Activated T-helper 1 cell treated with Interleukin-2 at 50 U/mL for 16 hours (primary cell): ENCODE results near the gene ARRB2.
"Not testable (repeated sequence)": the region's sequence is repeated elsewhere in the genome, so short reads cannot be mapped to it uniquely, and the experiment has no call there.

Experiments
- DNase-seq: peaks from one replicate; pipeline ENCODE4 v3.0.0-alpha.2; 2020; ENCODE audit warnings: low read depth

ARRB2 gene

GRCh38 chr17:4701116-4701515 lies 9.3 kb upstream of the ARRB2 start:
- DNase-seq, result no peak

DNA sequence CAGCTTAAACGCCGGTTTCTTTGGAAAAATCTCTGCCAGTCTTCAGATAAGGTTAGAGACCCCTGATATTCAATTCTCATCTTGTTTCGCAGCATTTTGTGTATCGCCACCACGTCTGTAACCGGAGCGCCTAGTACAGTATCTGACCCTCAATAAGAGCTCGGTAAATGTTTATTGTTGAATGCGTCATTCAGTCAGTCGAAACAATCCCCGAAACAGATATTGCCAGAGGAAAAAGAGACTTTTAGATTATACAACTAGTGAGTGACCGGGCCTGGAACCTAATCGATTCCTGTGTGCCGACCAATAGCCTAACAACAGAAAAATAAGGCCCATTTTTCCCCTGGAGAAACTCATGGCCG lies 7.1 kb upstream of the ARRB2 start:
- no peak for DNase-seq

GRCh38 chr17:4704574-4704907 lies 5.9 kb upstream of the ARRB2 start:
- DNase-seq, result not testable (repeated sequence)

- DNase-seq, result no peak
These were observed 5.4 kb upstream of the ARRB2 start for GRCh38 chr17:4704991-4705390.

- no peak for DNase-seq
These were observed 4.3 kb upstream of the ARRB2 start for GRCh38 chr17:4706121-4706520.

DNA sequence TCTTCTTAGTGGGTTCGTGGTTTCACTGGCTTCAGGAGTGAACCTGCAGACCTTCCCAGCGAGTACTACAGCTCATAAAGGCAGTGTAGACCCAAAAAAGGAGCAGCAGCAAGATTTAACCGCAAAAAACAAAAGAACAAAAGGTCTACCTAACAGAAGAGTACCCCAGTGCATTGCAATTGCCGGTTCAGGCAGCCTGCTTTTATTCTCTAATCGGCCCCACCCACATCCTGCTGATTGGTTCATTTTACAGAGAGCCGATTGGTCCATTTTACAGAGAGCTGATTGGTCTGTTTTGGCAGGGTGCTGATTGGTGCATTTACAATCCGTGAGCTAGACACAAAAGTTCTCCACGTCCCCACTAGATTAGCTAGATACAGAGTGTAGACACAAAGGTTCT lies 2.0 kb upstream of the ARRB2 start:
- no peak for DNase-seq

DNA sequence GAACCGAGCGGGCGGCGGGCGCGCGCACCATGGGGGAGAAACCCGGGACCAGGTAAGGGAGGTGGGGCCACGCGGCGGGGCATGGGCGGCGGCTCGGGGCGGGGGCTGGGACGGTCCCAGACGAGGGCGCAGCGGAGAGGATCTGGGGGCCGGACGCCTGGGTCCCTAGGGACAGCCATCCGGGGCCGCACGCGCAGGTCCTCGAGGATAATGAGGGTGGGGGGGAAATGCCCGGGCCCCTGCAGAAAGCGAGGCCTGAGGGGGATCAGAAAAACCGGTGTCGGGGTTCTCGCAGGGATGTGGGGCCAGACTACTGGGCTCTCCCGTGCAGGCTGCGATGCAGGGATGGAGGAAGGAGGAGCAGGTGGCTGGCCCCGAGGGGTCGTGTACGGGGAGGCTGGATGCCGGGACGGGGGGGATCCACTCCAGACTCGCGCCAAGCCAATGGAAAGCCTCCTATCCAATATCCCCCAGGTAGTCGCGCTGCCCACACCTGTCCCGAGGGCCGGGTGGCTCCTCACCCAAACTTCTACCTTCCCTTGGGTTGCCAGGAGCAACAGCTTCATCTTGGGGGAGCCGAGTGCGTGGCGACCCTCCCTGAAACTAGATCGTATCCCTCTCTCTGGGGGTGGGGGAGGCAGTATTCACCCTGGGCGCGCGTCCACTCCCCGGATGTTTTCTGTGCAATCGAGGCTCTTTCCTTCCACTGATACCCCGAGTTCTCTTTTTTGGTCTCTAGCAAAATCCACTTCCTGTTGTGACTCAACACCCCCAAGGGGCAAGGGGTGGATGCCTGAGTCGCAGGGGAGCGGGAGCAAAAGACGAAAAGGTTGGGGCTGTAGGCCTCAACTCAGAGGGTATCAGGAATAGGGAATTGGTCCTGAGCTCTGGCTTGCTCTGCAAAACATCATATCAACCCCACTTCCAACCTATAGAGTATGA lies 532 bp downstream of the ARRB2 start:
- DNase-seq, result peak; percentile 38

DNA sequence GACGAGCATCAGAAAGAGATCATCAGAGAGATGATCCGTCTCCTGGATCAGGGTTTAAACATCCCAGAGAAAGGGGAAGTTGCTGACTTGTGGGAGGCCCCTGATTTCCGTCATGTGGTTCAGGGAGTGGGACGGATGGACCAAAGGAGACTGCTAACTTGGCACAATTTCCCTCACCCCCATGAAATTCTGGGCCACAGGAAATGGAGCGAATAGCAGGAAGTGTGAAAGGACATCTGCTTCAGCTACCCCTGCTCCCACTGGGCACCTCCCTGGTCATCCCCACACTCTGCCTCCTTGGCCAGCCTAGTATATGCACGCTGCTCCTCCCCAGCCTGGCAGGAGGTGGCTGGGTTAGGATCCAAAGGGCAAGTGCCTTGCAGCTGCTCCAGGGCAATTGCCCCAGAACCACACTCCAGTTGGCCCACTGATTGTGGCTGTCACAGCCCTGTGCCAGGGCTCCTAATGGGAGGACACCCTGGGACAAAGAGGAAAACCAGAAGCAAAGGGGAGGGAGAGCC lies 1.3 kb downstream of the ARRB2 start:
- no peak for DNase-seq

DNA sequence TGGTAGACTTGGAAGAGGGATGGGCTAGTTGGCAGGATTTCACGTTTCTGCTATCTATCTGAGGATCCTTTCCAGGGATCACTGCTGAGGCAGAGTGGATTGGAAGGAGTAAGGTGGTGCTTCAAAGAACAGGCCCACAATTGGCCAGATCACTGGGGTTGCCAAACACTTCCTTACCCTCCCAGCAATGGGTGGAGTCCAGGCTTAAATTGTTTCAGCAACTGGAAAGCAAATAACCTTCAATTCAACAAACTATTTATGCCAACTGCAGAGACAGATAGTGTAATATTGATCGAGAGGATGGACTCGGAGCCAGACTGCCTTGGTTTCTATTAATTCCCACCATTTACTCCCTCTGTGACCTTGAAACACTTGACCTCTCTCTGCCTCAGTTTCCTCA lies 2.1 kb downstream of the ARRB2 start:
- DNase-seq, result no peak

- not testable (repeated sequence) for DNase-seq
These were observed 4.1 kb downstream of the ARRB2 start for GRCh38 chr17:4714340-4715062.

DNA sequence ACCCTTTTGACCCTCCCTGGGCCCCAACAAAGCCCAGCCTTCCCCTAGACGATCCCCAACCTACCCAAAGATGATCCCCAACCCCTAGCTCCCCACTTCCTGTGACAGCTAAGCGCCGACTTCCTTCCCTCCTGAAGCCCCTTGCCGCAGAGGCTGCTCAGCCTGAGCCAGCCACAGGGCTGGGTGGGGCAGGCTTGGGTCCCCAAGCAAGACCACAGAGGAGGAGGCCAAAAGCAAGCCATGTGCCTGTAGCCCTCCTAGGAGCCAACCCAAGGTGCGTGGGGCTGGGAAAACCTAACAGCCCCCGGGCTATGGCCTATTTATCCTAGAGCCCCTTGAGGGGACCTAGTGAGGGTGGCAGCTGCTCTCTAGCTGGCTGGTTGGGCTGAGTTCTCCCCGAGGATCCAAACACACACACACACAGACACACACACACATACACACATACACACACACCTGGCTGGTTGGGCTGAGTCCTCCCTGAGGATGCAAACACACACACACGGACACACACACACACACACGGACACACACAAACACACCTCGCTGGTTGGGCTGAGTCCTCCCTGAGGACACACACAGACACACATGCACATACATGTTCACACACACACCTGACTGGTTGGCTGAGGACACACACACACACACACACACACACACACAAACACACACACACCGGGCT lies 4.8 kb downstream of the ARRB2 start:
- peak; percentile 44 for DNase-seq

DNA sequence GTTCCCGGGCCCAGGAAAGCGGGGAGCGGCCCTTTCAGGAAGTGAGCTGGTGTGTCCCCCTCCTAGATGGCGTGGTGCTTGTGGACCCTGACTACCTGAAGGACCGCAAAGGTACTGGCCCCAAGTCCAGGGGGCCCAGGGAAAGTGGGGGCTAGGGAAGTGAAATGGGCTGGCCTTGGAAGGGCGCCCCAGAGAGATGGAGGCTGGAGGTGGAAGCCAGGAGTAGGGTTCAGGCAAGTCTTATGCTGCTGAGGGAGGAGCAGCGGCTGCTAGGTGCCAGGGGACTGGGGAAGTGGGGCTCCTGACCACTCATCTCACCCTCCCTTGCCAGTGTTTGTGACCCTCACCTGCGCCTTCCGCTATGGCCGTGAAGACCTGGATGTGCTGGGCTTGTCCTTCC lies 5.6 kb downstream of the ARRB2 start:
- DNase-seq, result no peak

DNA sequence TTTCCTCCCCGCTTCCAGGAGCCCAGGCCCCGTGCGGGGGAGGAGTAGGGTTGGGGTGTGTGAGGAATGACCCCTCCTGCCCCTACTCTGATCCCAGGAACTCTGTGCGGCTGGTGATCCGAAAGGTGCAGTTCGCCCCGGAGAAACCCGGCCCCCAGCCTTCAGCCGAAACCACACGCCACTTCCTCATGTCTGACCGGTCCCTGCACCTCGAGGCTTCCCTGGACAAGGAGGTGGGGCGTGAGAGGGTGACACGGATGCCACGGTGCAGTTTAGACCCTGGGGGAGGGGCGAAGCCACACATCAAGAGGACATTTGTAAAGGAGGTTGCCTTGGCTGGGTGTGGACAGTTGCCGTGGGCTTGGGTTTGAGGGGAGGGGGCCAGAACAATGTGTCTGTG lies 7.4 kb downstream of the ARRB2 start:
- no peak for DNase-seq

GRCh38 chr17:4718276-4718675 lies 7.8 kb downstream of the ARRB2 start:
- no peak for DNase-seq

DNA sequence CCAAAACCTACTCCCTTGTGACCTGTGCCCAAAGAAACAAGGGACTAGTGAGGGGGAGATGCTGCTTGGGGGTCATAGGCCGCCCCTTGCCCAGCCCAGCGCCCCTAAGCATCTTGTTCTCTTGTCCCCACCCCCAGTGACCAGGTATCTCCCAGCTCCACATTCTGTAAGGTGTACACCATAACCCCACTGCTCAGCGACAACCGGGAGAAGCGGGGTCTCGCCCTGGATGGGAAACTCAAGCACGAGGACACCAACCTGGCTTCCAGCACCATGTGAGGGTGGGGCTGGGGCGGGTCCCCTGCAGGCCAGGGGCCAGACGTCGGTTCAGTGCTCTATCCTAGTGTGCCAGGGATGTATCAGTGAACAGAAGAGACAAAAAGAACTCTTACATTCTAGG lies 8.7 kb downstream of the ARRB2 start:
- no peak for DNase-seq

GRCh38 chr17:4719684-4720221 lies 9.3 kb downstream of the ARRB2 start:
- no peak for DNase-seq

DNA sequence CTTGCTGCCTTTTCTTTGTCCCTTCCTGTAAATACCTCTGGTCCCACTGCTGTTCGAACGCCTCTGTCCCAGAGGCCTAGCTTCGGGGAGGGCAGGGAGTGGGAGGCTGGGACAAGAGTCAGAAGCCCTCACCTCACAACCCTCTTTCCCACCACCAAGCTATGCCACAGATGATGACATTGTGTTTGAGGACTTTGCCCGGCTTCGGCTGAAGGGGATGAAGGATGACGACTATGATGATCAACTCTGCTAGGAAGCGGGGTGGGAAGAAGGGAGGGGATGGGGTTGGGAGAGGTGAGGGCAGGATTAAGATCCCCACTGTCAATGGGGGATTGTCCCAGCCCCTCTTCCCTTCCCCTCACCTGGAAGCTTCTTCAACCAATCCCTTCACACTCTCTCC lies 10.4 kb downstream of the ARRB2 start:
- DNase-seq, result no peak

- DNase-seq, result no peak
These were observed 11.0 kb downstream of the ARRB2 start for GRCh38 chr17:4721203-4722135.

DNA sequence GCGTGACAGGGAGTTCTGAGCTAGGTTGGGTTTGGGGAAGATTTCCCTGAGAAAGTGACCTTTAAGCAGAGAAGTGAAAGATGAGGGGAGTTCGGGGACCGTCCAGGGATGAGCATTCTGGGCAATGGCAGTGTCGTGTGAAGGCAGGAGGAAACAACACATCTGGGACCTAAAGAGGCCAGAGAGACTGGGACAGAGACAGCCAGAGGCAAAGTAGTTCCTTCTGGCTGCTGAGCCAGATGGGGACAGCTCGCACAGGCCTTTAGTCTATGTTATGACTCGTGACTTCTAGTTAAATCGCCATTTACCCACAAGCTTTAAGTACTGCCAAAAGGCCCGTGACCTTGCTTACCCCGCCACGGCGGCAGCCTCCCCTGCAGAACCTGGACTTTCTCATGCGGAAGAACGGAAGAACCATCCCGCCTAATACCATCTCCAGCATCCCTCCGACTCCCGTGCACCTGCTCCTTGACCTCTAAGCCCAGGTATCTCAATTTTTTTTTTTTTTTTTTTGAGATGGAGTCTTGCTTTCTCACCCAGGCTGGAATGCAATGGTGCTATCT lies 12.3 kb downstream of the ARRB2 start:
- no peak for DNase-seq

DNA sequence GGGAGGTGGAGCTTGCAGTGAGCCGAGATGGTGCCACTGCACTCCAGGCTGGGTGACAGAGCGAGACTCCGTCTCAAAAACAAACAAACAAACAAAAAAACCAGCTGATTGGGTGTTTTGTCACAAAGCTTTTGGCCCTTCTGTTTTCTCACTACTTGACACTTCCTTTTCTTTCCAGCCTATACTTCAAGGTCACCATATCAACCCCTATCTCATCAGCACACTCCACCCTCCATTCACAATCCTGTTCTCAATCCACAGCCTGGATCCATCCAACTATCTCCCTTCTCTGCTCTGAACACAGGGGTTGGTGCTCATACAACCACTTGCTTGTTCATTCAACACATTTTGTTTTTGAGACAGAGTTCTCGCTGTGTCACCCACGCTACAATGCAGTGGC lies 14.2 kb downstream of the ARRB2 start:
- no peak for DNase-seq
